A673 (cell line): Measurements from ENCODE around the gene RALBP1. TPM values are rescaled to one million over a fixed set of nuclear protein-coding genes. Genes with fewer than 3 reads are reported as not detected.

Experiments
- BruUV-seq: library from RNA; stranded (reverse); fragments of 400-500 nt; replicated peaks from 2 replicates; lab custom pipeline; 2021; lab: Mats Ljungman, UMichigan
- CTCF ChIA-PET: fragments of 300-600 bp; sonication (Branson Sonifier 250); formaldehyde crosslinking; loops from one replicate; lab custom pipeline; 2022; ENCODE audit warnings: antibody characterized with exemption; lab: Charles Lee
- POLR2A ChIA-PET: fragments of 300-600 bp; sonication (Branson Sonifier 250); formaldehyde crosslinking; loops from one replicate; lab custom pipeline; 2022; ENCODE audit warnings: antibody characterized with exemption; ENCODE audit not compliant: low non-redundant PET; lab: Charles Lee
- DNase-seq: peaks from one replicate; pipeline ENCODE4 v3.0.0-alpha.2; 2015; ENCODE audit warnings: low spot score
- H3K27ac ChIP-seq: fragments of 200-600 bp; sonication (generic); 2 replicates; pipeline ENCODE4 v1.5.1; 2016; ENCODE audit warnings: mixed run types, low read depth, mild to moderate bottlenecking, mixed read lengths, antibody characterized with exemption, low read length; ENCODE audit not compliant: poor library complexity, severe bottlenecking
- H3K27me3 ChIP-seq: fragments of 200-600 bp; sonication (generic); replicated peaks from 2 replicates; pipeline ENCODE4 v1.6.1; 2017; ENCODE audit warnings: mixed run types, low read depth, mild to moderate bottlenecking, mixed read lengths, antibody characterized with exemption, low read length; ENCODE audit not compliant: insufficient read depth, poor library complexity
- H3K36me3 ChIP-seq: fragments of 200-600 bp; sonication (generic); 2 replicates; pipeline ENCODE4 v1.6.1; 2016; ENCODE audit warnings: mixed run types, mild to moderate bottlenecking, mixed read lengths, antibody characterized with exemption, low read length; ENCODE audit not compliant: insufficient read depth, poor library complexity, severe bottlenecking
- H3K4me1 ChIP-seq: fragments of 200-600 bp; sonication (generic); 2 replicates; pipeline ENCODE4 v1.6.1; 2017; ENCODE audit warnings: mixed run types, mild to moderate bottlenecking, mixed read lengths, antibody characterized with exemption, low read length; ENCODE audit not compliant: insufficient read depth, poor library complexity, severe bottlenecking
- H3K4me3 ChIP-seq: fragments of 200-600 bp; sonication (generic); 2 replicates; pipeline ENCODE4 v1.5.1; 2016; ENCODE audit warnings: low read depth, mixed run types, mild to moderate bottlenecking, mixed read lengths, low read length; ENCODE audit not compliant: poor library complexity, severe bottlenecking
- H3K9me3 ChIP-seq: fragments of 200-600 bp; sonication (generic); 2 replicates; pipeline ENCODE4 v1.6.1; 2016; ENCODE audit warnings: mixed run types, low read depth, mild to moderate bottlenecking, mixed read lengths, antibody characterized with exemption, low read length; ENCODE audit not compliant: poor library complexity, severe bottlenecking
- CTCF ChIP-seq: fragments of 300-800, 200-600 bp; sonication (generic); conservative IDR thresholded peaks from 2 replicates; pipeline ENCODE4 v1.5.1; 2017; ENCODE audit warnings: low read depth, mild to moderate bottlenecking, antibody characterized with exemption, low read length, moderate library complexity, mixed read lengths
- EZH2 ChIP-seq: fragments of 200-600 bp; sonication (generic); IDR thresholded peaks from 2 replicates; pipeline ENCODE4 v1.6.1; 2017; ENCODE audit warnings: borderline replicate concordance, low read depth, mild to moderate bottlenecking, mixed read lengths, antibody characterized with exemption, low read length; ENCODE audit not compliant: poor library complexity, severe bottlenecking
- intact Hi-C: fragments of 100-400 bp; cut with micrococcal nuclease; formaldehyde crosslinking; loops from one replicate; pipeline ENCODE4 v1.10.0; 2022; ENCODE audit not compliant: unreplicated experiment
- total RNA-seq: library from RNA; stranded (reverse); gene quantifications from 2 replicates; pipeline ENCODE4 v1.2.3, GENCODE V29; 2021

Gene RALBP1
- total RNA-seq, 1 experiment from 2014 or later = 53.5 TPM

GRCh38 chr18:9558387-9559064 is 83.2 kb downstream of the RALBP1 start:
- TF ChIP-seq EZH2 (no peak), CTCF (no peak)
- no peak for DNase-seq
- intact Hi-C loops = no loop called here
- Histone ChIP-seq H3K9me3 (no peaks in the 10 kb centered on the region), H3K27me3 (no peaks in the 10 kb centered on the region), H3K4me1 (no peaks in the 10 kb centered on the region), H3K4me3 (no peak overlapping the region), H3K36me3 (peaks cover 47% of the 10 kb centered on the region), H3K27ac (no peak overlapping the region)
- ChIA-PET CTCF (no interaction called here), POLR2A (no interaction called here)
- BruUV-seq = no TSS peak

GRCh38 chr18:9559253-9559652 is 83.9 kb downstream of the RALBP1 start:
- Histone ChIP-seq H3K27ac (no peak overlapping the region), H3K4me1 (no peaks in the 10 kb centered on the region), H3K9me3 (no peaks in the 10 kb centered on the region), H3K27me3 (no peaks in the 10 kb centered on the region), H3K4me3 (no peak overlapping the region), H3K36me3 (peaks cover 43% of the 10 kb centered on the region)
- ChIA-PET CTCF (no interaction called here), POLR2A (no interaction called here)
- no peak for DNase-seq
- no peak for TF ChIP-seq EZH2
- no peak for TF ChIP-seq CTCF
- BruUV-seq = no TSS peak
- intact Hi-C loops = no loop called here

- CTCF ChIA-PET = no interaction called here
- no peak overlapping the region for H3K4me3 ChIP-seq
- no peak for DNase-seq
- no peaks in the 10 kb centered on the region for H3K4me1 ChIP-seq
- POLR2A ChIA-PET = no interaction called here
- intact Hi-C loops = no loop called here
- no peaks in the 10 kb centered on the region for H3K9me3 ChIP-seq
- H3K27me3 ChIP-seq = no peaks in the 10 kb centered on the region
- H3K36me3 ChIP-seq = peaks cover 29% of the 10 kb centered on the region
- H3K27ac ChIP-seq = no peak overlapping the region
- TF ChIP-seq CTCF (no peak), EZH2 (no peak)
- no TSS peak for BruUV-seq
Measured at GRCh38 chr18:9561759-9562158, 86.4 kb downstream of the RALBP1 start.
